Astrocyte of the hippocampus (primary cell): ENCODE data around the gene SNX27.
"Not testable (repeated sequence)": the region's sequence is repeated elsewhere in the genome, so short reads cannot be mapped to it uniquely, and the experiment has no call there.

Experiments used
- DNase-seq: peaks from one replicate; pipeline ENCODE4 v3.0.0; 2011; ENCODE audit warnings: low read depth, low spot score

SNX27 gene

GRCh38 chr1:151602550-151602949 lies 9.3 kb upstream of the SNX27 start:
- DNase-seq = not testable (repeated sequence)

DNA sequence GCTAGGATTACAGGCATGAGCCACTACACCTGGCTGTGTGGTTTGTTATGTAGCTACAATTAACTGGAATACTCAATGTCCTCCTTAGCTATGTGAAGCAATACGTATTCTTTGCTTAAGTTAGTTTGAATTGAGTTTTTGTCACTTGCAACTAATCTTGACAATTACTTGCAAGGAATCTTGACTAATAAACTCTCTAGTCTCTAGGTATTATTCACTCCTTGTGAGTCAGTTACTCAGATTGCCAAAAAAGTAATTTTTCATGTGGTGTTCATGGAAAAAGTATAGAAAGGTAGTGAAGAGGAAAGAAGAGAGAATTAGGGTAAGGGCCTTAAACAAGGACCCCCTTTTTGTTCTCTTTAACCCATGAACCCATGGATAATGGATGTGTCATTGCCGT lies 7.6 kb upstream of the SNX27 start:
- no peak for DNase-seq

DNA sequence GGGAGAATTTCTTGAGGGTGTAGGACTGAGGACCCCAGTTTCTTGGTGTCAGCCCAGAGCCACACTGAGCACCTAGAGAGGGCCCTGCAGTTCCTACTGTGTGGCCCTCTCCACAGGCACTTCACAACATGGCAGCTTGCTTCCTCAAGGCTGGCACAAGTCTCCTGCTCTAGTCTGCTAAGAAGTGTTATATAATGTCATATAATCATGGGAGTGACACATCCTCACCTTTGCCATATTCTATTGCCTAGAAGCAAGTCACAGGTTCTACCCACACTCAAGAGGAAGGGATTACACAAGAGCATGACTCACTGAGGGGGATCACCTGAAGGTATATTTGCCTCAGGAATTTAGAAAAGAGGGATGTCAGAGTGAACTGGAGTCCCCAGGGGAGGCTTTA lies 5.5 kb upstream of the SNX27 start:
- DNase-seq = no peak

GRCh38 chr1:151606857-151607256 lies 5.0 kb upstream of the SNX27 start:
- no peak for DNase-seq

GRCh38 chr1:151610142-151610541 lies 1.7 kb upstream of the SNX27 start:
- no peak for DNase-seq

DNA sequence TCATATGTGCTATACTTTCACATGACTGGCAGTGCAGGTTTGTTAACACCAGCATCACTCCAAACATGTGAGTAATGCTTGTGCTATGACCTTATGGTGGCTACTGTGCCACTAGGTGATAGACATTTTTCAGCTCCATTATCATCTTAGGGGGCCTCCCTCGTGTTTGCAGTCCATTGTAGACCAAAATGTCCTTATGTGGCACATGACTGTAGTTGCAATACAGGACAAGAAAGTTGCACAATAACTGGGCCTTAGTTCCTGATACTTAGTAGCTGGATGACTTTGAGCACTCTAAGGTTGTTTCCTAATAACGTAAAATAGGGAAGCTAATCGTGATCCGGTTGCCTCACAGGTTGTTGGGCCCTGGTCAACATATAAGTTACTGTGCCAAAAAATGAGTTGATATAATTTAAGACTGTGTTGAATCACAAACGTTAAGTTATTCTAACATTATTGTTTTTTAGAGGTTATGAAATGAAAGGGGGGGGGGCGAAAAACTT lies 511 bp upstream of the SNX27 start:
- DNase-seq = peak; percentile 32

DNA sequence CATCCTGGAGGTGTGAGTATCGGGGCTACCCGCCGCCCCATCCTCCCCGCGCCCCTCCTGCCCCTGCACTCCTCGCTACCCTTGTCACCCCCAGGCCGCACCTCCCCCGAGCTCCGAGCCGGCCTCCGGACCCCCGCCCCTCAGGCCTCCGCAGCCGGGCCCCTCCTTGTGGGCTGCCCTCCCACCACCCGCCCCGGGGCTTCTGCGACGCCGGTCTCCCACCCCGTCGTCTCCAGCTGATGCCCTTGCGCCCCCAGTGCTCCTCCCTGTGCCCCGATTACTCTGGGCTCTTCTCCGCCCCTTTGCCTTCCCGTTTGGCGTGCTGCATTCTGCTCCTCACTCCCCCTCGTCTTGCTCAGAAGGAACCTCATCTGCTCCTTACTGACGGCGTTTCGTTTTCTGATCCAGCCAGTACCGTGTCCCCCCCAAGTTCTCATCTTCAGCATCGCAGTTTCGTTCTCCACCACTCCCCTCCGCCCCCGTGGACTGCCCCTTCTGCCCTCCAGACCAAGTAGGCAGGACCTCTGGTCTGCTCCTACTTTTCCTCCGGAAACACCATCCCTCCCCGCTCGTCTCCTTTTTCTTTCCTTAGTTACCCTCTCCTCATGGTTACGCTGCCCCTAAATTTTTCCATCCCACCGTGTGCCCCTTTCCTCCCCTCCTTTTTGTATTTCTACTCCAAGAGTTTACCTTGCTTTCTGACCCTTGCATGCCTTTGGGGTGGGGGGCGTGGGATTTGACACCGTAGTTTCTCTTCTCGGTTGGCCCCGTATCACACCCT lies 841 bp downstream of the SNX27 start:
- DNase-seq = peak; percentile 41

GRCh38 chr1:151613282-151613780 lies 1.5 kb downstream of the SNX27 start:
- no peak for DNase-seq

- no peak for DNase-seq
Observed at GRCh38 chr1:151615711-151616504, 4.1 kb downstream of the SNX27 start.

- DNase-seq = no peak
Observed at GRCh38 chr1:151616505-151616849, 4.6 kb downstream of the SNX27 start.

DNA sequence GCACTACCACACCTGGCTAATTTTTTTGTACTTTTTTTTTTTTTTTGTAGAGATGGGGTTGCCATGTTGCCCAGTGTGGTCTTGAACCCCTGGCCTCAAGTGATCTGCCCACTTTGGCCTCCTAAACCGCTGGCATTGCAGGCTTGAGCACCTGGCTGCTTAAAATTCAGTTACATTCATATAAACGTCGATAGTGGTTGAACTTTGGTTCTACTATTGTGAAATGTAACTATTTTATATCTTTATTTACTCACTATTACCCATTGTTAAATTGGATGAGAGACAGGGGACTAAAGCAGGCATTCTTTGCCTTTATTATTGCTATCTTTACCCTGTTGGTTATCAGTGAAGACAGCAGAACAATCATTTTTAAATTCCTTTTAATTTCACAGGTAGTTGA lies 6.2 kb downstream of the SNX27 start:
- no peak for DNase-seq

DNA sequence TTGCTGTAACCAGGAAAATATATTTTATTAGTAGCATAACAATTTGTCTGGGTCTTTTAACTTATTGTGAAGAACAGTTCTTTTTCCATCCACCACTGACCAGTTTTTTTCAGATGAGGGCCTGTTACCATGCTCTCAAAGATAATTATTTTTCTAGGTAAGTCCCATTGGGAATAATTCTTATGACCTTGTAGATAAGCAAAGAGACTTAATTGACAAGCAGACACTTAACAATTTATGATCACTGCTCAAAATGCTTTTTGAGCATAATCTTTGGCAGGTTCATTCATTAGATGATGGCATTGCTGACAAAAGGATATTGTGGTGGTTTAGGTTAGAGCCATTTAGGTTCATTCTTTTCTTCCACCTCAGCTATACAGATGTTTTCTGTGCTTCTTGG lies 6.6 kb downstream of the SNX27 start:
- no peak for DNase-seq

DNA sequence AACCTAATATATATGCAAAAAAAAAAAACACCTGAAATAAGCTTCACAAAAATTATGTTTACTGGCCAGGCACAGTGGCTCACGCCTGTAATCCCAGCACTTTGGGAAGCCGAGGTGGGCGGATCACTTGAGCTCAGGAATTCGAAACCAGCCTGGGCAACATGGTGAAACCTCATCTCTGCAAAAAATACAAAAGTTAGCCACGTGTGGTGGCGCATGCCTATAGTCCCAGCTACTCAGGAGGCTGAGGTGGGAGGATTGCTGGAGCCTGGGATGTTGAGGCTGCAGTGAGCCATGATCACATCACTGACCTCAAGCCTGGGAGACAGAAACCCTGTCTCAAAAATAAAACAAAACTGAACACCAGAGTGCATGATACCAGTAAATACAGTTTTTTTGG lies 7.1 kb downstream of the SNX27 start:
- DNase-seq = not testable (repeated sequence)

- peak; percentile 59 for DNase-seq
Observed at GRCh38 chr1:151619489-151620093, 7.7 kb downstream of the SNX27 start.

DNA sequence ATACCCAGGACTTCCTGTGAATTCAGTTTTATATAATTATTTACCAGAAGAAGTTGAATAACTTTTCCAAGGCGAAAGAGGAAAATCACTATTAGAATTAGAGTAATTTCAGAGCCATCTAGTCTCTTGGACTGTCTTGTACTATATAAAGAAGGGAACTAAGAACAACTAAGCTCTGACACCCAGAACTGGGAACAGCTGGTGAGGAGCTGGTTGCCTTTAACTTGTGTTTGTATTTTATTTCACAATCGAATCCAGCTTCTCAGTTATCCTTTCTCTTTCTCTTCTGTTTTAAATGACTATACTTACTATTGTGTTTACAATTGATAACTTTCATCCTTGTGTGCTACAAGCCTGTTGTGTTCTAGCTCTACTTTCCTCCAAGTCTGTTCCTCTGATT lies 8.4 kb downstream of the SNX27 start:
- DNase-seq = no peak

GRCh38 chr1:151621351-151621750 lies 9.5 kb downstream of the SNX27 start:
- DNase-seq = no peak

DNA sequence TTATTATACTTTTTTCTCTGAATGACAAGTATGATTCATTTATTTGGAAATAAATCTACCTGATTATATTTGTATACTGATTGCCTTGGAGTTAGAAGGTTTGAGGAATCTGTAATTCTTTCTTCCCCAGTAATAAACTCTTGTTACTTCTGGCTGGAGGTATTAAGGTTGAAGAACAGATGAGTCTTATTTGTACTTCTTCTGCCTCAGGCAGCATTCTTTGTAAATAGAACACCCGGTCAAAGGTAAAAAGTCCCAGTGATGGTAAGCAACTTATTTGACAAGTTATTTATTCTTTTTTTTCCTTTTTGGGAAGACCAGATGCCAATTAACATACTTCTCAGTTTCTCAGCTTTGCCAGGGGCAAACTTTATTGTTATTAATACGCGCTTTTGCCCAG lies 12.9 kb downstream of the SNX27 start:
- DNase-seq = no peak

GRCh38 chr1:151626740-151627334 lies 15.0 kb downstream of the SNX27 start:
- no peak for DNase-seq

- no peak for DNase-seq
Observed at GRCh38 chr1:151629278-151629677, 17.4 kb downstream of the SNX27 start.

GRCh38 chr1:151635479-151636072 lies 23.7 kb downstream of the SNX27 start:
- no peak for DNase-seq

DNA sequence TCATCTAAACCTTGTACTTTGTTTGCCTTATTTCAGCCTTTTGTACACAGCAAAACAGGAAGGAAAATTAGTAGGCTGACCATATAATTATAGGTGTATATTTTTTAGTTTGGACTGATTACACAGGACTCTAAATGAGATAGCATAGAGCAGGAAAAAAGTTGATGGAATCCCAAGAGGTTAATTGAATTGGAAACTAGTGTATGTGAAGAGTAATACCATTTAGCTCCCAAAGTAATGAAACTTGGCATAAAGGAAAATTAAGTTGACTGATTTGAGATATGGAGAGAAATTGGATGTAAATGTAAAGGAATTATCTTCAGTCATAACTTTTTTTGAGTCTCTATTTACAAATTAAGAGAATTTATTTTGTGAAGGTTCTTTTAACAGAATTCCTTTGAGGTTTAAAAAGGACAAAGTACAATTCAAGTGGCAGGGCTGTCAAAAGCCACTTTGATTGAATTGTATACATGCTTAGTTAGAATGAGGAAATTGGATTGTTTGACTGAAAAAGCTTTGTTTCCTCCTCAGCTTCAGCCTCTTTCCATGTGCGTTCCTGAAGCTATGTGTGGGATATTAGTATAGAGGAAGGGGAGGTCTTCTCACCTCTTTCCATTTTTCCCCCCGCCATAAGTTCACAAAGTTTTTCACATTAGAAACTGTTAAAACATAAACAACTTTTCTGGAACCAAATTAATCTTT lies 26.4 kb downstream of the SNX27 start:
- DNase-seq = no peak
